NCI-H82 treated with DMSO at 0.1 percent for 48 hours (cell line): ENCODE data around the gene SND1.

Experiments used
- DNase-seq: peaks from one replicate; lab custom pipeline; 2025; ENCODE audit not compliant: unreplicated experiment; lab: John Stamatoyannopoulos, UW

Gene SND1

DNA sequence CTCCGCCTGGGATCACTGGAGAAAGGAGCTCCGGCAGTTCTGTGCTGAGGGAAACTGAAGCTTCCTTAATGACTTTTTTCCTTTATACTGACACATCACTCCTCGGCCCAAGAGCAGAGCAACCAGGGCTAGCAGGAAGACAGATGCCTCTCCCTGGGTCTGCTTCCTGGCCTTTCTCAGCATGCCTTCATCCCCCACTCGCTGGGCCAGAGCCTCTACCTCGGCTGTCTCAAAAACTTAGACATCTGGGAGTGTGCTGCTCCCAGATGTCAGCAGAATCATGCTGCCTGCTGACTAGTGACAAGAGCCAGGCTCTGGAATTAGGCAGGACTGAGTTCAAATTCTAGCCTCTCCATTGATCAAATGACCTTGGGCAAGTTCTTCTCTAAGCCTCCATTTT is 403.6 kb downstream of the SND1 start:
- DNase-seq, result no peak

DNA sequence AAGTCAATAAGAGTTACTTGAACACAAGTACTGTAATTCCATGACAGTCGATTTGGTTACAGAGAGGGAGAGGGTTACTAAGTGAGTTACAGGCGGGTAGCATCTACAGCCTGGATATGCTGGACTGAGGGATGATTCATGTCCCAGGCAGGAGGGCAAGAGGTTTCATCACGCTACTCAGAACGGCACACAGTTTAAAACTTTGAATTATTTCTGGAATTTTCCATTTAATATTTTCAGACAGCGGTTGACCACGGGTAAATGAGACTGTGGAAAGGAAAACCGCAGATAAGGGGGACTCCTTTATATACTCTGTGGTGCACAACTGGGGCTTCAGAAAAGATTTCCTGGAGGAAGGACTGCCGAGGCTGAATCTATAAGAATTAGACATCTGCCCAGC is 404.9 kb downstream of the SND1 start:
- no peak for DNase-seq

DNA sequence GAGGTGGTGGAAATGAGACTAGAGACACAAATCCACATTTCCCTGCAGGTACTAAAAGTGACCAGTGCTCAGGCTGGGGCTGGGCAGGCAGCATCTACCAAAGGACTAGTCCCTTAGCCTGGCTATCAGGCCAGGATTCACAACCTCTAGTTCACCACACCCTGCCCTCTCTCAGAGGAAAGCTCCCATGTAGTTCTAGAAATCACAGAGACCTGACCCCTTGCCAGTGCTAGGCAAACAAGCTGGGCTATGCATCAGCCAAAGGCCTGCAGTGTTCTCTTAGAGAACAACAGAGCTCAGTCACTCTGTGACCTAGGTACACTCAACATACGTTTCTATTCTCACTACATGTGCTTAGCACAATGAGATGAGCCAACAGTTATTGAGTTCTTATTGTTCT is 405.9 kb downstream of the SND1 start:
- DNase-seq, result no peak

DNA sequence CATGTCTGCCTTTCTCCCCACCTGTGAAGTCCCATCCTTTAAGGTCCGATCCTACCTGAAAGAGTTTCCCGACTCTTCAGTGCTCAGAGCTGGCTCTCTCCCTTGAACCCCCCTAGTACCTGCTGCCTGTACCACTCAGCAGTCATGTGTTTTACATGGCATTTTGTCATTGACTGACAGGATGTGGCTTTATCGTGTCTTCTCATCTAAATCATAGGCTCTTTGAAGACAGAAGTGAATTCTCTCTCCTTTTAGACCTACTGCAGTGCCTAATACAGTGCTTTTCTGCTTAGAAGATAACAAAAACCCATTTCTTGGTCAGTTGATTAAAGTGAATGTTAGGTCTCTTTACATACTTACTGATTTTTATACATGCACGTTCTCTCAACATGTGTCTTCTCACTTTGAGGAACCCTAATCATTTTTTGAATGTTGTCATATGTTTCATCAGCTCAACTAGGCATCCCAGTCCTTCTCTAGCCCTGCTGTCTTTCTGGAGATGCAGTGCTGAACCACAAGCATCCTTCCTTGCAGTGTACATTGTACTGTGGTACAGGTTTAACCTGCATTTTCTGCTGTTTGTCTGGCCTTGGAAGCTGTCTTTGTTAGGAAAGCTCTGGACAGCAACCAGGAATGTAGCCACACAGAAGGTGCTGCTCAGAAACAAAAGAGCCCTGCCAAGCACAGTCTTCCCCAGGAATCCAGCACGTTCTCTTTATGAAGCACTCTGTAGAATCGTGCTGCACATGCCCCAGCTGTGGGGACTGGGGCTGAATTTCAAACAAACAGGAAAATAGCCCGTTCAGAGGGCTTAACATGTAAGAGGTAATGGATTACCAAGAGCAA is 407.4 kb downstream of the SND1 start:
- DNase-seq, result no peak

GRCh38 chr7:128060018-128060417 is 408.0 kb downstream of the SND1 start:
- DNase-seq, result no peak

DNA sequence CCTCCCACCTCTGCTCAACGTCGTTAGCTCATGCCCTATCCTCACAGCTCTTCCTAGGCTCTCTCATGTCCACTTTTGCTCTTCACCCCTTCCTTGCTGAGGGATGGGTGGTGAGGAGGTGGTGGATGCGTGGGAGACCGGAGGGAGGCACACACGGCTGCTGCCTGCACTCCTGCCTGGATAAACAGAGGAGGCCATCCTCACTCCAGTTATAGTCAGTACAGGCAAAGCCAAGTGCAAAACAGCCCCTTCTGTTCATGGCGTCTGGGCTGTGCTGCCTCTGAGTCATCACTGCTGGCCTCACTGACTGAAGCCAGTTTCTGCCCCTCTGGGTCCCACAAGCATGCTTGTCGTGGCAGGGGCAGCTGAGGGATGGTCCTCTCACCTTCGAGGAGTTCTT is 411.1 kb downstream of the SND1 start:
- no peak for DNase-seq

DNA sequence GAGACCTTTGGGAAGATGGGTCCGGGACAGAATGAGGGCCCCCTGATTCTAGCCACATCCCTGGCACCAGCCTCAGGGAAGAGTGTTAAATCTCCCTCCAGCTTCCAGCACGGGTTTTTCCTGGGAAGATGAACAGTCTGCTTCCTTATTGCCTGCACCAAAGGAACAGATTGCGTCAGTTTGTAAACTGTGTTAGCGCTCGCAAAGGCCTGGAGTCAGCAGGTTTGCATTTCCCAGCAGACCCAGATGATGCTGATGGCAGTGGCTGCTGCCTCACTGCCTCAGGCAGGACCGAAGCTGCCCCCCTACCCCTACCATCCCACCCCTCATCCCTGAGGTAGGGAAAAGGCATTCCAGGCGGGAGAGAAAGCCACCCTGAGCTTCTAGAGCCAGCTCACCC is 413.9 kb downstream of the SND1 start:
- no peak for DNase-seq

DNA sequence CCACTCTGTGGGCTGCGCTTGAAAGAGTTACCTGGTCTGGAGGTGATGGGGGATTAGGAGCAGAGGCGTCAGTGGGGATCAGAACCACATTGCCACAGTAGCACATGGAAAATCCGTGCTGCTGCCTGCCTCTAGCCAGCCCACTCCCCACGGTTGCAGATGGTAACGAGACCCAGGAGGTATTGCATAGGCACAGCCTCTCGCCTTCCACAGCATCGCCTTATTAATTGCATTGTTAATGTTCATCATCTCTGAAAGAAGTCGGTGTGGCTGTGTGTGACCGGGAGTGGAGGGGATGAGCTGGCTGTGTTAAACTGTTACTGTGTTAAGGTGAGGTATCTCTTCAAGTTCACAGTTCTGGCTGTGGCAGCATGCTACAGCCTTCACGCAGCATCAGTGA is 414.4 kb downstream of the SND1 start:
- DNase-seq, result no peak

GRCh38 chr7:128066858-128067257 is 414.9 kb downstream of the SND1 start:
- no peak for DNase-seq

DNA sequence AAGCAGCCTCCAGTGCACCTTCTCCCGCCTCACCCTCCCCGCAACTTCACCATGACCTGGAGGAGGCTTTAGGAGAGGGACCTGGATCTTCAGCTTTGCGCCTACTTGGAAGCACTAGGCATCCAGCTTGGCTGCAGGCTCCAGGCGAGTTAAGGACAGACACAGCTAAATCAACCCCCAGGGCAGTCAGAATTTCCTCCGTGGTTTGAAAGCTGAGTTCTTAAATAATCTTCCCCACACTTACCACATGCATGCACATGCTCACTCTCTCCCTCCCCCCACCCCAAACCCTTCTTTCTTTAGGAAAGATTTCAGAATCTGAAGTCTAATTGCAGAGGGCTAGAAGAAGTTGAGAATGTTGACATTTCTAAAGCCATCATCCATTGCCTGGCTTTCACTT is 416.0 kb downstream of the SND1 start:
- DNase-seq, result no peak

- no peak for DNase-seq
Observed at GRCh38 chr7:128068785-128069184, 416.8 kb downstream of the SND1 start.

DNA sequence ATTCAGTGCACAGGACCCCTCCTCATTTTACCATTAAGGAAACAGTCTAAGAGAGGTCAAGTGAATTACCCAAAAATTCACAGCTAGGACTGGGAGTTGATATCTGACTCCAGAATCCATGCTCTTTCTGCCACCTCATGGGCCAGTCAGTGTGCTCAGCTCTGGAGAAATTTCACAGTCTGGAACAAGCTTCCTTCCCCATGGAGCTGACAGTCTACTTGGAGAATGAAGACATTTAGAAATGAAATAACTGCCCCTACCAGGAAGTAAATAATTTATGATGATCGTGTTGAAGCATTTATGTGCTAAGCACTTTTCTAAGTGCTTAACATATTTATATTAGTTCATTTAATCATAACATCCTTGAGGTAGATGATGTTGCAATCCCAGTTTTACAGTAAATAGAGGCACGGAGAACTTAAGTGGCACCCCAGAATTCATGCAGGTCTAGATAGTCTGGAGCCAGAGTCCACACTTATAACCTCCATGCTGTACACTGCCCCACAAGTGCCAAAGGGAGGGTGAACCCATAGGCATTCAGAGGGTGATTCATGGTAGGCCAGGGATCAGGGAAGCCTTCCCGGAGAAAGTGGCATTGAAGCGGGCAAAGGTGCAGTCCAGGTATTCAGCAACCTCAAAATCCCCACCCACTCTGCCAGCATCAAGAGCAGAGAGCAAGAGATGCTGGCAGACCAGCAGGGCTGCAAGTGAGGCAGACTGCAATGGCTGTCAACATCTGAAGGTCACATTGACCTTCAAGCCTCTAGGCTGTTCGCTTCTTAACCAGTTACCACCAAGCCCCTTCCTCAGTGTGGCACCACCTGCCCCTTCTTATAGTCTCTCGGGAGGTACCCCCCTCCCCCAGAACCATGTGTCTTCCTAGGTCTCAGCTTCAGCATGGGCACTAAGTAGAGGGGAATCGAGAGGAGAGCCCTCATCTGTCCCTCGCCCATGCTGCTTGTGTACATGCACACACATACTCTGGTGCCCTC is 417.7 kb downstream of the SND1 start:
- DNase-seq, result no peak

GRCh38 chr7:128071376-128071775 is 419.4 kb downstream of the SND1 start:
- no peak for DNase-seq

DNA sequence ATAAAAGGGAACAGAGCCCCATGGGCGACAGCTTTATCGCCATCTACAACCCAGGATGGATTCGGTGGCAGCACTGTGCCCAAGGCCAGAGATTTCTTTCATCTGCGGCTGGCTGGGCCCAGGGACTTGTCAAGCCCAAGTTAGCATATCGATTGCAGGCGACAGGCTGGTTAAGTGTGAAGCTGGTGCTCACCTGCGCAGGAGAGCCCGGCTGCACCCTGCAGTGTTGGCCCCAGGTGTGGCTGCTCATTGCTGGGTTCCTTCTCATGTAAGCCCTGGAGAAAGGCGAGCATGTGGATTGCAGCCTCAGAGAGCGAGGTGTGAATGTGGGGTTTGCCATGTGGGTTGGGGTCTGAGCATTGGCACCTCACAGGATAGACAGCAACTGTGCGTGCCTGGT is 419.8 kb downstream of the SND1 start:
- DNase-seq, result no peak

- DNase-seq, result no peak
Observed at GRCh38 chr7:128073671-128074310, 421.8 kb downstream of the SND1 start.

GRCh38 chr7:128074336-128074735 is 422.3 kb downstream of the SND1 start:
- DNase-seq, result no peak

DNA sequence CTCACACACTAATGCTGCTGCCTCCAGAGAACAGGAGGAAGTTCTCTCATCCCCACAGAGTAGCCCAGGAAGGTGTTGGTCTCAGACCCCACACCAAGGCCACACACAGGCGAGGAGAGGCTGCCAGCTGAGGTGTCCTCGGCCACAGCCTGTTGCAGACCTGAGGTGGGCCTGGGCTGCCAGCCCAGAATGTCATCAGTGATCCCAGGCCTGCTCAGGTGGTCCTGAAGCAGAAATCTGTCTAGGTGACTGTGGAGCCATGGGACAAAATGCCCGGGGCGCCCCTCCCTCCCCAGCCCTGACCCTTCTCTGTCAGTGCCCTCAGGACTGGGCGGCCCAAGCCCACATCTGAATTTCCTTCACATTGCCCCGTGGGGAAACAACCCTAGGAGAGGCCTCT is 422.7 kb downstream of the SND1 start:
- no peak for DNase-seq

GRCh38 chr7:128075242-128076095 is 423.5 kb downstream of the SND1 start:
- DNase-seq, result no peak

- DNase-seq, result no peak
Observed at GRCh38 chr7:128076196-128076795, 424.3 kb downstream of the SND1 start.

GRCh38 chr7:128076796-128077271 is 424.8 kb downstream of the SND1 start:
- DNase-seq, result peak; percentile 30
